Ovary (tissue), 9 donors: ENCODE results near the gene THSD7A. TPM values are rescaled to one million over a fixed set of nuclear protein-coding genes. Genes with fewer than 3 reads are reported as not detected.

ENCODE experiments used
- DNase-seq, 5 donors: peaks; one replicate each; pipeline ENCODE4 v3.0.0-alpha.2; 2019 to 2020
- H3K27ac ChIP-seq, 2 donors: fragments of 200-600 bp; one replicate each; pipeline versions ENCODE4 v1.5.1 to v1.8.0; 2019 to 2022
- H3K27me3 ChIP-seq: fragments of 200-600 bp; one replicate; pipeline ENCODE4 v1.8.0; 2022
- H3K36me3 ChIP-seq: fragments of 200-600 bp; sonication (generic); one replicate; pipeline ENCODE4 v1.5.1; 2019
- H3K4me1 ChIP-seq: one replicate; pipeline ENCODE4 v1.8.1; 2013; ENCODE audit warnings: mild to moderate bottlenecking, moderate library complexity; ENCODE audit not compliant: insufficient read depth
- H3K4me3 ChIP-seq: fragments of 200-600 bp; sonication (generic); one replicate; pipeline ENCODE4 v1.5.1; 2017
- H3K9me3 ChIP-seq, 2 donors: fragments of 200-600 bp in 1 of 2; sonication (generic) in 1 of 2; one replicate each; pipeline versions ENCODE4 v1.5.1 to v1.8.1; 2013 to 2019; ENCODE audit warnings: mild to moderate bottlenecking in 1 of 2, moderate library complexity in 1 of 2
- EP300 ChIP-seq: sonication (generic); formaldehyde crosslinking; IDR thresholded peaks from one replicate; pipeline ENCODE4 v1.6.1; 2017; ENCODE audit warnings: antibody characterized with exemption
- POLR2A ChIP-seq: fragments of 450-650 bp; IDR thresholded peaks from one replicate; pipeline ENCODE4 v1.6.1; 2017; ENCODE audit warnings: antibody characterized with exemption, mild to moderate bottlenecking, moderate library complexity
- WGBS, 3 donors: extraction: QIAGEN DNeasy Blood & Tissue Kit in 1 of 3; methylation state at CpG; one replicate each; pipeline versions ENCODE4 v1.1.5 to v1.1.7; 2013 to 2017; 5-methylcytosine and 5-hydroxymethylcytosine counted together
- intact Hi-C, 4 donors: fragments of 100-400 bp; cut with DNase I; formaldehyde crosslinking; loops; one replicate each; pipeline versions ENCODE4 v1.11.0 to v1.15.1; 2022 to 2023
- polyA plus RNA-seq, 2 donors: library from polyadenylated mRNA; stranded (reverse); fragments of 200-250 nt in 1 of 2; fragments of 350-450 nt in 1 of 2; fragmentation: Illumina TruSeq in 1 of 2; extraction: RNeasy Lipid Tissue Mini Kit (QIAGEN cat#74804) in 1 of 2; gene quantifications; one replicate each; pipeline ENCODE4 v1.2.3, GENCODE V29; 2013 to 2014
- total RNA-seq, 7 donors: library from RNA; depleted of rRNA in 2 of 7; stranded (reverse); fragments of >200 nt in 2 of 7; fragmentation: NEBNext Ultra II Directional in 3 of 7; extraction: Animal tissue kit (Norgen Biotek cat#: 25700) in 3 of 7; gene quantifications; one replicate each; pipeline versions ENCODE4 v1.1.0 to v1.2.4, GENCODE V29; 2016 to 2023
- TF ChIP-seq, protein P1 (sequence below), 3 donors: fragments of 450-650 bp in 2 of 3; fragments of 200-600 bp in 1 of 3; IDR thresholded peaks; one replicate each; pipeline versions ENCODE4 v1.5.1 to v1.8.0; 2016 to 2022; ENCODE audit warnings: antibody characterized with exemption in 3 of 3, mild to moderate bottlenecking in 1 of 3
- donor health status: DM: no; HTN: no; CAD: no; lungs with moderate emphysema.
- donor health status: DM: no; HTN: no; CAD: no.
- donor health status: Bipolar disorder and iron deficiency.
- donor health status: DM: yes; HTN: yes; CAD: no.
- donor health status: DM: no; HTN: no; CAD: no.
- donor health status: DM: yes; HTN: yes; CAD: no.

The THSD7A gene
- total and polyA plus RNA-seq, 9 donors: 1.8 to 12.1 (median 3.6) TPM

GRCh38 chr7:11847336-11847735 is 15.3 kb upstream of the THSD7A start:
- DNase-seq: no peak
- Histone ChIP-seq H3K4me3 (no peak overlapping the region), H3K27me3 (no peaks in the 10 kb centered on the region), H3K27ac (no peak overlapping the region), H3K36me3 (no peaks in the 10 kb centered on the region), H3K9me3 (no peaks in the 10 kb centered on the region), H3K4me1 (no peaks in the 10 kb centered on the region)
- intact Hi-C loops: no loop called here
- no peak for TF ChIP-seq POLR2A
- TF ChIP-seq, protein P1, sequence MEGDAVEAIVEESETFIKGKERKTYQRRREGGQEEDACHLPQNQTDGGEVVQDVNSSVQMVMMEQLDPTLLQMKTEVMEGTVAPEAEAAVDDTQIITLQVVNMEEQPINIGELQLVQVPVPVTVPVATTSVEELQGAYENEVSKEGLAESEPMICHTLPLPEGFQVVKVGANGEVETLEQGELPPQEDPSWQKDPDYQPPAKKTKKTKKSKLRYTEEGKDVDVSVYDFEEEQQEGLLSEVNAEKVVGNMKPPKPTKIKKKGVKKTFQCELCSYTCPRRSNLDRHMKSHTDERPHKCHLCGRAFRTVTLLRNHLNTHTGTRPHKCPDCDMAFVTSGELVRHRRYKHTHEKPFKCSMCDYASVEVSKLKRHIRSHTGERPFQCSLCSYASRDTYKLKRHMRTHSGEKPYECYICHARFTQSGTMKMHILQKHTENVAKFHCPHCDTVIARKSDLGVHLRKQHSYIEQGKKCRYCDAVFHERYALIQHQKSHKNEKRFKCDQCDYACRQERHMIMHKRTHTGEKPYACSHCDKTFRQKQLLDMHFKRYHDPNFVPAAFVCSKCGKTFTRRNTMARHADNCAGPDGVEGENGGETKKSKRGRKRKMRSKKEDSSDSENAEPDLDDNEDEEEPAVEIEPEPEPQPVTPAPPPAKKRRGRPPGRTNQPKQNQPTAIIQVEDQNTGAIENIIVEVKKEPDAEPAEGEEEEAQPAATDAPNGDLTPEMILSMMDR (IDR thresholded peaks at IDR 0.05): no peak
- TF ChIP-seq EP300: no peak
- 3 to 6% (median 3%) methylated on average over 2 of the region's 2 CpGs for WGBS, 3 donors

DNA sequence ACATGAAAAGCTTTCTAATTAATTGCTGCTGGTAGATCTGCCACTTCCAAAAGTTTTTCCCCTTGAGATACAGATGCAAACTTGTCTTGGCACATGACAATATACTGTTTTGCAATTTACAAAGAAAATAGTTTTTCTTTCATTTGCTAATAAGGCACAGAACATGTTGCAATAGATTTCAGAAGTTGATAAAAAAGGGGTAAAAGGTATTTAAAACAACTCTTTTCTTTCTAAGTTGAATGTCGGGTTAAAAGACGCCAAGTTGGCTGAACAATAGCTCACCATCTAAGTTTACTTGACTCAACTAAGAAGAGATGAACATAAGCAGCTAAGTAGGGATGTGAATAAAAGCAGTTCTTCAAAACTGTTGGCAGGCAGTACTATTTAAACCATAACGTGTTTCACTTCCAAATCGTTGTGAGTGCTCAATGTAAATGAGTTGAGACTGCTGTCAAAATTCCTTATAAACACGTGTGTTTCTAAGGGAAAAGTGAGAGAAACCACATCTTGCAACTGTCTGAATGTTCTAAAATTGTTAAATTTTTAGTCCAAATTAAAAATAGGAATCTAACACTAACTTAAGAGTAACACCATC is 14.5 kb upstream of the THSD7A start:
- DNase-seq: no peak
- no peak overlapping the region for H3K27ac ChIP-seq
- whole genome bisulfite sequencing, 3 donors: 36 to 50% (median 42%) methylated on average over 5 of the region's 5 CpGs
- no peak overlapping the region for H3K4me3 ChIP-seq
- H3K36me3 ChIP-seq: no peaks in the 10 kb centered on the region
- H3K27me3 ChIP-seq: no peaks in the 10 kb centered on the region
- intact Hi-C loops: no loop called here
- H3K9me3 ChIP-seq: no peaks in the 10 kb centered on the region
- TF ChIP-seq, protein P1 (IDR thresholded peaks at IDR 0.05): no peak
- no peak for TF ChIP-seq EP300
- TF ChIP-seq POLR2A: no peak
- H3K4me1 ChIP-seq: no peaks in the 10 kb centered on the region

DNA sequence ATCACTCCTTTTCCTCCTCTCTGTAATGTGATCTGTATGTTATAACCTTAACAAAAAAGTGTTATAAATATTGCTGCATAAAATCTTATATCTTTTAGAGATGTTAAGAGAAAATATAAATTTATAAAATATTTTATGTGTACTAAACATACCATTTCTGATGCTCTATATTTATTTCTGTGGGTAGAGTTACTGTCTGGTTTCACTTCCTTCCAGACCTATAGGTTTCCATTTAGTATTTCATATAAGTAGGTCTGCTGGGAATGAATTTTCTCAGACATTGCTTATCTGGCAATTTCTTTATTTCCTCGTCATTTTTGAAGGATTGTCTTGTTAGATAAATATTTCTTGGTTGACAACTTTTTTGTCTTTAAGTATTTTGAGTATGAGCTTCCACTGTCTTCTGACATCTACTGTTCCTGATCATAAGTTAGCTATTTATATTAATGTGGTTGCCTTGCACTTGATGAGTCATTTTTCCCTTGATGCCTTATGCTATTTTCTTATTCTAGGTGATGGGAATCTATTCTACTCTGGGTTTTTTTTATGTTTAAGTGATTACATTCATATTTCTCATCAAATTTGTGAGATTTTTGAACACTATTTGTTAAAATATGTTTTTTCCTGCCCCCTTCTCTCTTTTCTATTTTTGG is 11.2 kb upstream of the THSD7A start:
- H3K4me1 ChIP-seq: no peaks in the 10 kb centered on the region
- H3K27ac ChIP-seq: no peak overlapping the region
- no peaks in the 10 kb centered on the region for H3K27me3 ChIP-seq
- WGBS, 3 donors: 76 to 85% (median 81%) methylated on average over 1 of the region's 1 CpG
- TF ChIP-seq, protein P1 (IDR thresholded peaks at IDR 0.05): no peak
- TF ChIP-seq POLR2A: no peak
- no peak for TF ChIP-seq EP300
- no peak overlapping the region for H3K4me3 ChIP-seq
- H3K36me3 ChIP-seq: no peaks in the 10 kb centered on the region
- DNase-seq: no peak
- H3K9me3 ChIP-seq: no peaks in the 10 kb centered on the region
- intact Hi-C loops: no loop called here

GRCh38 chr7:11841657-11842056 is 9.7 kb upstream of the THSD7A start:
- TF ChIP-seq, protein P1 (IDR thresholded peaks at IDR 0.05): no peak
- TF ChIP-seq EP300: no peak
- no peak for TF ChIP-seq POLR2A
- no peak for DNase-seq
- H3K9me3 ChIP-seq: no peaks in the 10 kb centered on the region
- no peaks in the 10 kb centered on the region for H3K27me3 ChIP-seq
- H3K27ac ChIP-seq: no peak overlapping the region
- H3K4me1 ChIP-seq: no peaks in the 10 kb centered on the region
- H3K36me3 ChIP-seq: no peaks in the 10 kb centered on the region
- intact Hi-C loops: no loop called here
- H3K4me3 ChIP-seq: no peak overlapping the region
